Mesenchymal stem cell (in vitro differentiated cells and primary cell): ENCODE measurements around the gene TIMM29.

ENCODE experiments used
- DNase-seq: peaks from one replicate; pipeline ENCODE4 v3.0.0-alpha.2; 2013
- H2AFZ ChIP-seq: one replicate; pipeline ENCODE4 v1.6.1; 2013; ENCODE audit warnings: low read depth, mild to moderate bottlenecking, control low read depth, inconsistent platforms, low read length, moderate library complexity
- H2AK5ac ChIP-seq: 2 replicates; pipeline ENCODE4 v1.6.1; 2013; ENCODE audit warnings: low read length, moderate library complexity, mild to moderate bottlenecking, inconsistent platforms; ENCODE audit not compliant: severe bottlenecking
- H2BK120ac ChIP-seq: one replicate; pipeline ENCODE4 v1.6.1; 2013; ENCODE audit warnings: low read depth, mild to moderate bottlenecking, inconsistent platforms, low read length, moderate library complexity
- H2BK12ac ChIP-seq, 2 experiments: one replicate each; pipeline ENCODE4 v1.6.1; 2013; ENCODE audit warnings: inconsistent platforms in 2 of 2, low read length in 2 of 2, mild to moderate bottlenecking in 2 of 2, moderate library complexity in 2 of 2, control low read depth in 1 of 2
- H2BK15ac ChIP-seq: one replicate; pipeline ENCODE4 v1.6.1; 2013; ENCODE audit warnings: mild to moderate bottlenecking, low read depth, inconsistent platforms; ENCODE audit not compliant: poor library complexity, severe bottlenecking
- H2BK5ac ChIP-seq: 2 replicates; pipeline ENCODE4 v1.6.1; 2013; ENCODE audit warnings: low read depth, mild to moderate bottlenecking, low read length, control low read depth, inconsistent platforms; ENCODE audit not compliant: poor library complexity, severe bottlenecking
- H3K14ac ChIP-seq, 2 experiments: one replicate each; pipeline ENCODE4 v1.6.1; 2013; ENCODE audit warnings: inconsistent platforms in 2 of 2, low read length in 2 of 2, control low read depth in 1 of 2, mild to moderate bottlenecking in 1 of 2, moderate library complexity in 1 of 2
- H3K18ac ChIP-seq, 2 experiments: one replicate each; pipeline ENCODE4 v1.6.1; 2013; ENCODE audit warnings: inconsistent platforms in 2 of 2, low read length in 2 of 2, control low read depth in 1 of 2, low read depth in 1 of 2, mild to moderate bottlenecking in 1 of 2
- H3K23ac ChIP-seq, 2 experiments: one replicate each; pipeline ENCODE4 v1.6.1; 2013; ENCODE audit warnings: inconsistent platforms in 2 of 2, low read length in 2 of 2, mild to moderate bottlenecking in 2 of 2, moderate library complexity in 2 of 2, control low read depth in 1 of 2
- H3K27ac ChIP-seq: 2 replicates; pipeline ENCODE4 v1.5.1; 2013; ENCODE audit warnings: mild to moderate bottlenecking, moderate library complexity, low read length, control low read depth, inconsistent platforms; ENCODE audit not compliant: poor library complexity, severe bottlenecking
- H3K27me3 ChIP-seq, 2 experiments: 2 replicates each; pipeline versions ENCODE4 v1.6.1 to v1.7.0; 2013; ENCODE audit warnings: low read length in 2 of 2, mild to moderate bottlenecking in 2 of 2, moderate library complexity in 2 of 2, control low read depth in 1 of 2, inconsistent platforms in 1 of 2; ENCODE audit not compliant: control insufficient read depth in 1 of 2, insufficient read depth in 1 of 2
- H3K36me3 ChIP-seq, 2 experiments: 2 replicates each; pipeline versions ENCODE4 v1.6.1 to v1.7.0; 2013; ENCODE audit warnings: low read length in 2 of 2, control low read depth in 1 of 2, inconsistent platforms in 1 of 2, low read depth in 1 of 2, mild to moderate bottlenecking in 1 of 2; ENCODE audit not compliant: insufficient read depth in 2 of 2, control insufficient read depth in 1 of 2
- H3K4ac ChIP-seq, 2 experiments: one replicate each; pipeline ENCODE4 v1.6.1; 2013; ENCODE audit warnings: inconsistent platforms in 2 of 2, low read length in 2 of 2, mild to moderate bottlenecking in 2 of 2, moderate library complexity in 2 of 2, control low read depth in 1 of 2, low read depth in 1 of 2
- H3K4me1 ChIP-seq: 2 replicates; pipeline ENCODE4 v1.6.1; 2013; ENCODE audit warnings: low read depth, low read length, control low read depth; ENCODE audit not compliant: control insufficient read depth, insufficient read depth
- H3K4me2 ChIP-seq: 2 replicates; pipeline ENCODE4 v1.6.1; 2013; ENCODE audit warnings: low read length, mild to moderate bottlenecking, inconsistent platforms; ENCODE audit not compliant: poor library complexity, severe bottlenecking
- H3K4me3 ChIP-seq, 2 experiments: 2 replicates each; pipeline versions ENCODE4 v1.5.1 to v1.7.0; 2013; ENCODE audit warnings: low read length in 2 of 2, mild to moderate bottlenecking in 2 of 2, control low read depth in 1 of 2, low read depth in 1 of 2; ENCODE audit not compliant: insufficient read depth in 1 of 2
- H3K79me1 ChIP-seq: replicated peaks from 2 replicates; pipeline ENCODE4 v1.6.1; 2013; ENCODE audit warnings: mild to moderate bottlenecking, control low read depth, low read length, inconsistent platforms; ENCODE audit not compliant: poor library complexity, severe bottlenecking
- H3K9ac ChIP-seq: 2 replicates; pipeline ENCODE4 v1.7.0; 2013; ENCODE audit warnings: mild to moderate bottlenecking, low read length, moderate library complexity
- H3K9me3 ChIP-seq: 2 replicates; pipeline ENCODE4 v1.7.0; 2013; ENCODE audit warnings: mild to moderate bottlenecking, low read length; ENCODE audit not compliant: control insufficient read depth
- H4K8ac ChIP-seq: one replicate; pipeline ENCODE4 v1.6.1; 2013; ENCODE audit warnings: inconsistent platforms, mild to moderate bottlenecking, low read length, moderate library complexity
- H4K91ac ChIP-seq: one replicate; pipeline ENCODE4 v1.6.1; 2013; ENCODE audit warnings: mild to moderate bottlenecking, low read length, inconsistent platforms
- WGBS: methylation state at CpG from one replicate; pipeline ENCODE4 v1.1.7; 2013; ENCODE audit warnings: mixed read lengths; 5-methylcytosine and 5-hydroxymethylcytosine counted together

Gene TIMM29

DNA sequence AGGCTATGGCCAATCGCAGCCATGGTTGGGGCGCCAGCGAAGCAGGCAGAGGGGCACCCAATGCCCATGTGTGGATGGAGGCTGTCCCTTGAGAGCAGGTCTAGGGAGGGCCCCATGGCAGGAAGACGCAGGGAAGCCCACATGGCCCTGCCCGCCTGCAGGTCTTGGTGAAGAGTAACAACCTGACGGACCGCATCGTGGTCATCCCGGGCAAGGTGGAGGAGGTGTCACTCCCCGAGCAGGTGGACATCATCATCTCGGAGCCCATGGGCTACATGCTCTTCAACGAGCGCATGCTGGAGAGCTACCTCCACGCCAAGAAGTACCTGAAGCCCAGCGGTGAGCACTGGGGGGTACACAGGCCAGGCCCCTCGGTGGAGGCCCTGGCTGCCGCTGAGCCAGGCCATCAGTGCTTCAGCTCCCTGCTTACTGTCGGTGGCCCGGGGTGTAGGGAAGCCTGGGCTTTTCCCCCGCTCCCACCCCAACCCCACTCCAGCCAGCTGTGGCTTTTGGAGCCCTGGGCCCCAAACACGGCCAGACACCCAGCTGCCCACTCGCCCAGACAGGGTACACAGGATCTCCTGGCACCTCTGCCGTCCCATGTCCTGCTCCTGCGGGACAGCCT lies 14.8 kb upstream of the TIMM29 start:
- Histone ChIP-seq H2AFZ (no peak overlapping the region), H2BK15ac (no peak overlapping the region), H3K9me3 (no peaks in the 10 kb centered on the region), H3K27ac (no peak overlapping the region), H3K4me2 (no peak overlapping the region), H3K4me1 (peaks cover 29% of the 10 kb centered on the region), H4K91ac (no peak overlapping the region), H3K79me1 (peaks cover 13% of the 10 kb centered on the region), H2AK5ac (no peak overlapping the region), H3K18ac (no peak overlapping the region), H3K14ac (no peak overlapping the region), H2BK5ac (no peak overlapping the region), H4K8ac (no peak overlapping the region), H3K4me3 (no peak overlapping the region), H2BK12ac (no peak overlapping the region), H2BK120ac (no peak overlapping the region), H3K27me3 (no peaks in the 10 kb centered on the region), H3K4ac (no peak overlapping the region), H3K36me3 (peaks cover 57 to 67% of the 10 kb centered on the region in 2 experiments), H3K23ac (no peak overlapping the region), H3K9ac (no peak overlapping the region)
- DNase-seq: no peak
- 94% methylated on average over 22 of the region's 24 CpGs for WGBS

DNA sequence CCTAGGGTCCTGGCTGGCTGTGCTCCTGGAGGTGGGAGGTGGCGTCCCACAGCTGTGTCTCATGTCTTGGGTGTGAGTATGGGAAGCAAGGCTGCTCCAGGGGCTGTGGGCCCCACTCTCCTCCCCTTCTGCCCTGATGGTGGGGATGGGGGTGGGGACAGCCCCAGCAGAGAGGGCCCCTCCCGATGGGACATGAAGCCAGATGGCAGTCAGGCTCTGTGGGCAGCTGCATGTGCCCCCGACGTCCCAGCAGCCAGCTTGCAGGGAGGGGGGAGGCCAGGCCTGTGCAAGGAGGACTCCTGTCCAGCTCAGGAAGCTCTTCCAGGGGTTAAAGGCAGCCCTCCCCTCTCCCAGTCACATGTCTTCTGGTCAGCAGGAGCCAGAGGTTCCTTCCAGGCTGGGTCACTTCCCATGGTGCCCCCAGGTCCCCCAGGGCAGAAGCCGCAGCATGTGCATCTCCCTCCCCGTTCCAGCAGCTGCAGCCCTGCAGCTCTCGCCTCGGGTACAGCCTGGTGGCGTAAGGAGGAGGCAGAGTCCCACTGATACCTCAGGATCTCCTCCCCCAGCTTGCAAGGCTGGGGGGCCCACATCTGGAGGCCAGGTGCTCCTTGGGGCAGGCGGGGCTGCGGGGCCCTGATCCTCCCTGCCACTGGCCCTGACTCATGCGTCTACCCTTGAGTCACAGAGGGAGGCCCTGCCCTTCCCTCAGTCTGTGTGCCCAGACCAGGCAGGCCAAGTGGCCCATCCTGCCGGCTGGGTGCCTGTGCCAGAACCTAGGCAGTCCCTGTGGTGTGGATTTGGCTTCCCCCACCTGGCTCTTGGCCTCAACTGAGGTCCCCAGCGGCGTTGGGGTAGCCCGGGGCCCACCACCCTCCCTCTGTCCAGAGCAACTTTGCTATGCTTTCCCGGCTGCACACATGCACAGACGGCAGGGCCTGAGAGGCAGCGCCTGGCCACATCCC lies 13.2 kb upstream of the TIMM29 start:
- 60% methylated on average over 19 of the region's 19 CpGs for WGBS
- H3K79me1 ChIP-seq: peaks cover 18% of the 10 kb centered on the region
- H2BK12ac ChIP-seq: peak overlapping the region in 1 of 2 experiments; percentile 48
- H2BK15ac ChIP-seq: no peak overlapping the region
- H3K9me3 ChIP-seq: no peaks in the 10 kb centered on the region
- H3K36me3 ChIP-seq: peaks cover 61 to 71% of the 10 kb centered on the region in 2 experiments
- H3K4ac ChIP-seq: peak overlapping the region in 1 of 2 experiments; percentile 32
- no peak overlapping the region for H2AFZ ChIP-seq
- peak overlapping the region; percentile 61 for H3K9ac ChIP-seq
- peak overlapping the region; percentile 41 to 84 for H3K18ac ChIP-seq
- H3K27ac ChIP-seq: peak overlapping the region; percentile 41
- peaks cover 29% of the 10 kb centered on the region for H3K4me1 ChIP-seq
- H3K23ac ChIP-seq: peak overlapping the region in 1 of 2 experiments; percentile 87
- no peaks in the 10 kb centered on the region for H3K27me3 ChIP-seq
- peak overlapping the region; percentile 74 for H4K8ac ChIP-seq
- H2BK5ac ChIP-seq: no peak overlapping the region
- H2AK5ac ChIP-seq: peak overlapping the region; percentile 27
- DNase-seq: peak; percentile 83
- no peak overlapping the region for H2BK120ac ChIP-seq
- peak overlapping the region in 1 of 2 experiments; percentile 68 for H3K14ac ChIP-seq
- H3K4me2 ChIP-seq: peak overlapping the region; percentile 19
- peak overlapping the region; percentile 63 for H4K91ac ChIP-seq
- H3K4me3 ChIP-seq: peak overlapping the region; percentile 10 to 55

DNA sequence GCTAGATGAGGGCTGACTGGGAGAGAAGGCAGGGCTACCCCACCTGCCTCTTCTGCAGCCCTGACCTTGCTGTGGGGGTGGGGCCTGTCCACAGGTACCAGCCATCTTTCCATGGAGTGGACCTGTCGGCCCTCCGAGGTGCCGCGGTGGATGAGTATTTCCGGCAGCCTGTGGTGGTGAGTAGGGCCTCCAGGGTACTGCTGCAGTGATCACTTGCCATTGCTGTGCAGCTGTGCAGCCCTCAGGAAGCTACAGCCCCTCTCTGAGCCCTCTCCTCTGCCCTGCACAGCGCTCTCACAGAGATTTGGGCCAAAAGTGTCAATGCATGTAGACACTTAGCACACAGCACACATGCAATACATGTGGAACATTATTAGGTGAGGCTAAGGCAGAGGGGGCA lies 12.0 kb upstream of the TIMM29 start:
- no peak overlapping the region for H3K4me2 ChIP-seq
- no peak overlapping the region for H2BK120ac ChIP-seq
- no peak overlapping the region for H4K91ac ChIP-seq
- no peak overlapping the region for H4K8ac ChIP-seq
- H3K27me3 ChIP-seq: no peaks in the 10 kb centered on the region
- no peak overlapping the region for H3K9ac ChIP-seq
- no peak overlapping the region for H3K18ac ChIP-seq
- peaks cover 28% of the 10 kb centered on the region for H3K4me1 ChIP-seq
- no peak overlapping the region for H3K4ac ChIP-seq
- H2BK5ac ChIP-seq: no peak overlapping the region
- no peak overlapping the region for H2BK15ac ChIP-seq
- H3K9me3 ChIP-seq: no peaks in the 10 kb centered on the region
- peaks cover 20% of the 10 kb centered on the region for H3K79me1 ChIP-seq
- no peak for DNase-seq
- 100% methylated on average over 5 of the region's 6 CpGs for WGBS
- no peak overlapping the region for H3K27ac ChIP-seq
- no peak overlapping the region for H3K23ac ChIP-seq
- no peak overlapping the region for H3K4me3 ChIP-seq
- H2AK5ac ChIP-seq: no peak overlapping the region
- peak overlapping the region in 1 of 2 experiments; percentile 21 for H2BK12ac ChIP-seq
- H2AFZ ChIP-seq: no peak overlapping the region
- H3K14ac ChIP-seq: no peak overlapping the region
- H3K36me3 ChIP-seq: peaks cover 67 to 75% of the 10 kb centered on the region in 2 experiments

DNA sequence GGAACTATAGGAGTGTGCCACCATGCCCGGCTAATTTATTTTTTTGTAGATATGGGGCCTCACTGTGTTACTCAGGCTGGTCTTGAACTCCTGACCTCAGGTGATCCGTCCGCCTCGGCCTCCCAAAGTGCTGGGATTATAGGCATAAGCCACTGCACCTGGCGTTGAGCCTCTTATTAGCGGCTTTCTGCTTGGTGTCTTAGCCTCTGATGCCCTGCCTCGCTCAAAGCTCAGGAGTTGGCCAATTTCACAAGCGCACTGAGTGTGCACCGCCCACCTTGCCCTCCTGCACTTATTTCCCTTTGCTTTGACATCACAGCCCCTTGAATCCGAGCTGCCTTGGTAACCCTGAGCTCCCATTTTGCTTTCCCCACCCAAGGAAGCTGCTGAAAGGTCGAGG lies 10.3 kb upstream of the TIMM29 start:
- no peak for DNase-seq
- WGBS: 92% methylated on average over 11 of the region's 11 CpGs
- H3K18ac ChIP-seq: no peak overlapping the region

More for the DNA sequence above, 10.3 kb upstream of the TIMM29 start:
- no peak overlapping the region for H3K4ac ChIP-seq
- H3K4me1 ChIP-seq: peaks cover 24% of the 10 kb centered on the region
- no peak overlapping the region for H4K8ac ChIP-seq
- H3K9me3 ChIP-seq: no peaks in the 10 kb centered on the region
- no peaks in the 10 kb centered on the region for H3K27me3 ChIP-seq
- no peak overlapping the region for H2BK12ac ChIP-seq
- H3K27ac ChIP-seq: no peak overlapping the region
- no peak overlapping the region for H3K4me2 ChIP-seq
- no peak overlapping the region for H3K23ac ChIP-seq
- no peak overlapping the region for H4K91ac ChIP-seq
- no peak overlapping the region for H2AFZ ChIP-seq
- H2BK15ac ChIP-seq: no peak overlapping the region
- H3K4me3 ChIP-seq: no peak overlapping the region
- no peak overlapping the region for H2BK120ac ChIP-seq
- H3K9ac ChIP-seq: no peak overlapping the region
- H3K79me1 ChIP-seq: peaks cover 15% of the 10 kb centered on the region
- H2AK5ac ChIP-seq: no peak overlapping the region
- H3K36me3 ChIP-seq: peaks cover 67 to 77% of the 10 kb centered on the region in 2 experiments
- no peak overlapping the region for H2BK5ac ChIP-seq
- no peak overlapping the region for H3K14ac ChIP-seq
